OCI-LY1 (cell line): ENCODE results near the gene ITIH4.

ENCODE experiments used
- EZH2 ChIP-seq: fragments of 200-600 bp; sonication (generic), shearing (Covaris generic); IDR thresholded peaks from 2 replicates; pipeline ENCODE4 v1.8.0; 2017; ENCODE audit warnings: borderline replicate concordance, mixed run types, mild to moderate bottlenecking, antibody characterized with exemption, low read length, moderate library complexity, mixed read lengths
- TF ChIP-seq, protein P1 (sequence below): fragments of 200-600 bp; sonication (generic), shearing (Covaris generic); IDR thresholded peaks from 2 replicates; pipeline ENCODE4 v1.5.1; 2017; ENCODE audit warnings: mild to moderate bottlenecking, antibody characterized with exemption, low read length, moderate library complexity, mixed read lengths

DNA sequence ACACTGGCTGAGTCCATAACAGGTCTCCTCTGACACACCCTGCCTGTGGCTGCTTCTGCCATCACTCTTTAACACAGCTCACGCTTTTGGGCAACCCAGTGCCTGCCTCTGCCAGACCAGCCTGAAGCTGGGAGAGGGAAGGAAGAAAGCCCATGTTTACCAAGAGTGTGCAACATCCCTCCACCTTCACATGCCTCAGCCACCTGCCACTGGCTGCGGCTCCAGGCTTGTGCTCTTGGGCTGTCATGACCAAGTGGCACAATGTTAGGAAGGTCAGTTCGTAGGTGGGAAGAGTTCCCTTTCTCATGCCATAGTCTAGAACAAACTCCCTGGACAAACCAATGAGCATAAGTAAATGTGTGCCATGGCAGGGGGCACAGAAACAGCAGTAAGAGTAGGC lies 46.6 kb upstream of the ITIH4 start:
- TF ChIP-seq, protein P1, sequence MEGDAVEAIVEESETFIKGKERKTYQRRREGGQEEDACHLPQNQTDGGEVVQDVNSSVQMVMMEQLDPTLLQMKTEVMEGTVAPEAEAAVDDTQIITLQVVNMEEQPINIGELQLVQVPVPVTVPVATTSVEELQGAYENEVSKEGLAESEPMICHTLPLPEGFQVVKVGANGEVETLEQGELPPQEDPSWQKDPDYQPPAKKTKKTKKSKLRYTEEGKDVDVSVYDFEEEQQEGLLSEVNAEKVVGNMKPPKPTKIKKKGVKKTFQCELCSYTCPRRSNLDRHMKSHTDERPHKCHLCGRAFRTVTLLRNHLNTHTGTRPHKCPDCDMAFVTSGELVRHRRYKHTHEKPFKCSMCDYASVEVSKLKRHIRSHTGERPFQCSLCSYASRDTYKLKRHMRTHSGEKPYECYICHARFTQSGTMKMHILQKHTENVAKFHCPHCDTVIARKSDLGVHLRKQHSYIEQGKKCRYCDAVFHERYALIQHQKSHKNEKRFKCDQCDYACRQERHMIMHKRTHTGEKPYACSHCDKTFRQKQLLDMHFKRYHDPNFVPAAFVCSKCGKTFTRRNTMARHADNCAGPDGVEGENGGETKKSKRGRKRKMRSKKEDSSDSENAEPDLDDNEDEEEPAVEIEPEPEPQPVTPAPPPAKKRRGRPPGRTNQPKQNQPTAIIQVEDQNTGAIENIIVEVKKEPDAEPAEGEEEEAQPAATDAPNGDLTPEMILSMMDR = no peak
- TF ChIP-seq EZH2 = no peak
